GM19025 (cell line): ENCODE results near the gene WNT6.

Experiments used
- ATAC-seq: cut with Tn5 transposase; IDR thresholded peaks from one replicate; pipeline ENCODE4 v1.9.1; 2021; ENCODE audit warnings: mild to moderate bottlenecking, low read depth, moderate library complexity; ENCODE audit not compliant: unreplicated experiment

The WNT6 gene

GRCh38 chr2:218856167-218856895, 3.3 kb upstream of the WNT6 start:
- no peak for ATAC-seq

DNA sequence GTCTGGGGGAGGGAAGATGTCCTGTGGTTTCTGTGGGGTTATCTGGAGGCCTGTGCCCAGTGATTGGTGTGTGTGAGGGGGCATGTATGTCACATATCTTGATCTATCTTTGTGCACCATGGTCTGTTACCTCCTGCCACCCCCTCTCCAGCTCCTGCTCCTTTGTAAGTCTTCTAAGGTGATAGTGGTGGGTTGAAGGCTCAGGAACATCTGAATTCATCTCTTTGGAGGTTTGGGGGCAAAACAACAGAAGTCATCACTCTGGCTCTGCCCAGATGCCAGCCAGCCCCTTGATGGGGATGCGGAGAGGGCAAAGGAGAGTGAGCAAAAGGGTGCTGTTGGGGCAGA, 2.7 kb upstream of the WNT6 start:
- no peak for ATAC-seq

GRCh38 chr2:218857371-218858137, 2.1 kb upstream of the WNT6 start:
- ATAC-seq, result no peak

- ATAC-seq, result no peak
Observed at GRCh38 chr2:218858138-218858445, 1.5 kb upstream of the WNT6 start.

DNA sequence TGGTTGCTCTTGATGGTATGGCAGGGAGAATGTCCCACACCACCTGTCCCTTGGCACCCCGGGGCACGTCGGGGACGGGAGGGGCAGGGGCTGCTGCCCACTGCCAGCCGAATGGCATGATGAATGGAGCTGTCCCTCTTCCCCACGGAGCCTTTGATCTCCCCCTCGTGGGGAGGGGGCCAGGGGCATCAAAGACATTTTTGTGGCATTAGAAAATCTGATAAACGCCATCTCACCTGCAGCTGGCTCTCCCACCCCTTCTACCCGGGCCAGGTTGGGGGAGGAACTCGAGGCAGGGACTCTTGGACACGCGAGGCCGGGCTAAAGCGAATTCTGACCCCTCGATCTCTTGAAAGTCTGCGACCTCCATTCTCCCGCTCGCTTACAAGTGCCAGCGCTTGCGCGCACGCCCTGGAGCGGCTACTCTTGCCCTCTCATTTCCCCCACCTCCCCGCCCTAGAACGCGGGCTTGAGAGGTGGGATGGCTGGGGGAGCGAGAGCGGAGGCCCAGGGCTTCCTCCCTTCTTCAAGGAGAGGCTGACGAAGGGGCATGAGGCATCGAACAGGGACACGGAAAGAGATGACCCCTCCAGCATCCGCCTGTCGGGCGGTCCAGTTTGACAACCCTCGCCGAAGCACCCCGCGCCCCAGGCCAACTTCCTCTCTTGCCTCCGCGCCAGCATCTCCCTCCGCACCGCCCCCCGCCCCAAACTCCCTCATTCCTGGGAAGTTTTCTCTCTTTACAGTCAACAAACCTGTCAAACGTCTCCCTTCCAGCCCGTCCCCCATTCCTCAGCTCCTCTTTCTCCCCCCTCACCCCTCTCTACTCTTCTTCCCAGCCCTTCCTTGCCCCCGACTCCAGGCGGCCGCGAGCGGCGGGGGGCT, 692 bp upstream of the WNT6 start:
- ATAC-seq, result no peak

- ATAC-seq, result no peak
Observed at GRCh38 chr2:218859988-218860831, 605 bp downstream of the WNT6 start.

- no peak for ATAC-seq
Observed at GRCh38 chr2:218860950-218861381, 1.4 kb downstream of the WNT6 start.

DNA sequence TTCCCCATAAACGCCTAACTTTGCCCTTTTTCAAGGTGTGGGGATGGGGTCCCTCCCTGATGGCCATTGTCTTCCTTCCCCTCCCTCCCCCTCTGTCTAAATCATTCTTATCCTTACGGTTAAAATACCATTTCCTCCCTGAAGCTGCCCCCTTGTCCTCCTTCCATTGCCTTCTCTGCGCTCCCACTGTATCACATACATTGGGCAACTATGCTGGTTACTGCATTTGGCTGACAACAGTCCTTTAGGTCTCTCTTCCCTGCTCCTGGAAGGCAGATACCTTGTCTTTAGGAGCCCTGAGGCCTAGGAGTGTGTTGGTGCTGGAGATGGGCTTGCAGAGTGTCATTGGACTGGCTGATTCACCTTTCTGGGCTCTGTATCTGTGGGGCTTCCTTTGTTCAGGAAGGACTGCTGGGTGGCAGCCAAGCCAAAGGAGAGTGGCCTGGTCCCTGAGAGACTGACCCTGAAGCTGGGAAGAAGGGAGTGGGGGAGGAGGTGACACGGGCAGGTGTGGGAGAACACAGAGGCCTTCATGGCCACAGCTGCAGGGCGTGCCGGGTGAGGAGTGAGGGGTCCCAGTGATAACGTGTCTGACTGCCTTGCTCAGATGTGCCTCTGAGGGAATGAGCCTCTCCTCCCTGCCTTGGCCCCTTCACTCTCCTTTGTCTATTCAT, 2.2 kb downstream of the WNT6 start:
- no peak for ATAC-seq

DNA sequence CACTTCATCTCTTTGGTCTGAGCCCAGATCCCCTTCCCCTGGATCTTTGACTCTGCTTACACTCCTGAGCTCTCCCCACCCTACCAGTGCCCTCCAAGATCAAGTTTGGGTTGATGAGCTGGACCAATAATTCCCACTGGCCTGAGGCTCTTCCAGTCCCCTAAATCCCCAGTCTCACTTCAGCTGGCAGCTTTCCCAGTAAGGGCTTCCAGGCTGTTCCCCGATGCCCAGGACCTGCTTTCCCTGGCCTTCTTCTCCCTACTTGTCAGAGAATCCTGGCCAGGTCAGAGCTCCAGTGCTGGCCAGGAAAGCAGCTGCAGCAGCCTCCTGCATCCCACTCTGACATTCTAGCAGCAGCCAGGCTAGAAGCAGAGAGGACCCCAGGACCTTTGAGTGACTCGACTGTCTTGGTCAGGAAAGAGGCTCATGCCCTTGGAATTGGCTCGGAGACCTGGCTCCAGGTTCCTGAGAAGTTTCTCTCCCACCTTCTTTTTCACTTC, 3.5 kb downstream of the WNT6 start:
- ATAC-seq, result no peak

- no peak for ATAC-seq
Observed at GRCh38 chr2:218865396-218865795, 5.8 kb downstream of the WNT6 start.

DNA sequence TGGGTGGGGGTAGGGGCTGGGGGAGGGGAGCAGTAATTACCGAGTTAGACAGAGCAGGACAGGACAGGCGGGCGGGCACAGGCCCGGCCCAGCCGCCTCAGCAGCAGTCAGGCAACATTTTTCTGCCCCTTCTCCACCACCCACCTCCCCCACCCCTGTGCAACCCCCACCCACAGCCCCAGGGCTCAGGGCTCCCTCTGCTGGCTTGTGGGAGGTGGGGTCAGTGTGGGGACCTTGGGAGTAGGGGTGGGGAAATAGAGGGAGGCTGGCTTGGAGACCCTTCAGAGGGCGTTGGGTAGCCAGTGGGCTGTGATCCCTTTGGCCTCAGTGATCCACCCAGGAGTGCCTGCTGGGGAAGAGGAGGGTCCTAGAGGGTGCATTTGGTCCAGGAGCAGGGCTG, 6.4 kb downstream of the WNT6 start:
- ATAC-seq, result no peak

- no peak for ATAC-seq
Observed at GRCh38 chr2:218867900-218868299, 8.3 kb downstream of the WNT6 start.

DNA sequence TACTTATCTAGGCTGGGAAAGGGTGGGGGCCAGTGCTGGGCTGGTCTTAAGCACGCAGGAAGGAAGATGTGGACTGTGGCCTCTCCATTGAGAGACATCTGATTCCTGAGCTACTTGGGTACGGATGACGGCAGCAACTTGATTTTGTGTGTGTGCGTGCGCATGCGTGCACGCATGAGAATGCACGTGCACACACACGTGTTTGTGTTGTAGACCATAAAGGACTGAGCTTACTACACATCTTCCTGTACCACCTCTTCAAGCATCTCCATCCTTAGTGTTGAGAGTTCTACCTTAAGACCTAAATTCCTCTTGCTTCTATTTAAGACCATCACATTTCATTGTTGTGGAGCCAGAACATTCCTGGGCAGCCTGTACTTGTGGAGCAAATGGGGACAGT, 9.5 kb downstream of the WNT6 start:
- ATAC-seq, result no peak

GRCh38 chr2:218870984-218871344, 11.4 kb downstream of the WNT6 start:
- no peak for ATAC-seq

DNA sequence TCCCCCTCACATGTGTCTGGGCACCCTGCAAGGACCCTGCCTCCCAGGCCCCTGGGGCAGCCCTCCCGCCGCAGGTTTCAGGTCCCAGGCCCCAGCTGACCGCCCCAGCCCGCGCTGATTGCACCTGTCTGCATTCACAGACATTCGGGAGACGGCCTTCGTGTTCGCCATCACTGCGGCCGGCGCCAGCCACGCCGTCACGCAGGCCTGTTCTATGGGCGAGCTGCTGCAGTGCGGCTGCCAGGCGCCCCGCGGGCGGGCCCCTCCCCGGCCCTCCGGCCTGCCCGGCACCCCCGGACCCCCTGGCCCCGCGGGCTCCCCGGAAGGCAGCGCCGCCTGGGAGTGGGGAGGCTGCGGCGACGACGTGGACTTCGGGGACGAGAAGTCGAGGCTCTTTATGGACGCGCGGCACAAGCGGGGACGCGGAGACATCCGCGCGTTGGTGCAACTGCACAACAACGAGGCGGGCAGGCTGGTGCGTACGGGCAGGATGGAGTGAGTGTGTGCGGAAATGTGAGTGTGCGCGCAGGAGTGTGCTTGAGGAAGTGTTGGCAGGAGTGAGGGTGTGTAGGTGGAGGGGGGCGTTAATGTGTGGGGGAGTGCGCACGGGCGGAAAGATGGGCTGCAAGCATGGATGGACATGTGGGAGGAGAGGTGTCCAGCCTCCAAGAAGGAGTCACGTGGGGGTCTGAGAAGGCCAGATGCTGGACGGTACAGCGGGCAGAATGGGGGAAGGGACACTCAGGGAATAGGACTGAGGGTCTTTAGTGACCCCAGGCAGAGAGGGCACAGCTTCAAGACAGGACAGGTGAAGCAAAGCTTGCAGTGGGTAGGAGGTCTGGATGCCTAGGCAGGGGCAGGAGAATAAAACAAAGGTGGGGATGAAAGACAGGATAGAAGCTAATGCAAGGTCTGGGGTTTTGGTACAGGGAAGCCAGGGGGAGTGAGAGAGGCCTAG, 12.0 kb downstream of the WNT6 start:
- ATAC-seq, result no peak

- no peak for ATAC-seq
Observed at GRCh38 chr2:218872645-218873358, 13.2 kb downstream of the WNT6 start.

- ATAC-seq, result no peak
Observed at GRCh38 chr2:218873359-218874194, 14.0 kb downstream of the WNT6 start.
